OCI-LY7 (cell line): ENCODE results near the gene RCAN3. TPM values are rescaled to one million over a fixed set of nuclear protein-coding genes. Genes with fewer than 3 reads are reported as not detected.

Experiments
- BruUV-seq: library from RNA; stranded (reverse); fragments of 400-500 nt; replicated peaks from 2 replicates; lab custom pipeline; 2021; lab: Mats Ljungman, UMichigan
- CTCF ChIA-PET: fragments of 300-600 bp; sonication (Branson Sonifier 250); formaldehyde crosslinking; loops from one replicate; lab custom pipeline; 2022; ENCODE audit warnings: antibody characterized with exemption; ENCODE audit not compliant: unreplicated experiment; lab: Charles Lee
- POLR2A ChIA-PET: fragments of 300-600 bp; sonication (Branson Sonifier 250); formaldehyde crosslinking; loops from one replicate; lab custom pipeline; 2022; ENCODE audit warnings: antibody characterized with exemption; lab: Charles Lee
- DNase-seq: peaks from one replicate; pipeline ENCODE4 v3.0.0-alpha.2; 2015; ENCODE audit warnings: low spot score
- H2AFZ ChIP-seq: fragments of 200-600 bp; sonication (generic), shearing (Covaris generic); 2 replicates; pipeline ENCODE4 v1.6.1; 2014; ENCODE audit warnings: mild to moderate bottlenecking, antibody characterized with exemption, low read length, moderate library complexity
- H3K27ac ChIP-seq: fragments of 200-600 bp; sonication (generic); 2 replicates; pipeline ENCODE4 v1.5.1; 2014; ENCODE audit warnings: mixed run types, low read depth, mild to moderate bottlenecking, moderate library complexity, low read length, inconsistent platforms; ENCODE audit not compliant: poor library complexity, severe bottlenecking
- H3K36me3 ChIP-seq: fragments of 200-600 bp; sonication (generic); 2 replicates; pipeline ENCODE4 v1.6.1; 2014; ENCODE audit warnings: mild to moderate bottlenecking, antibody characterized with exemption, low read length, moderate library complexity, mixed read lengths; ENCODE audit not compliant: insufficient read depth
- H3K4me1 ChIP-seq: fragments of 200-600 bp; sonication (generic); 2 replicates; pipeline ENCODE4 v1.5.1; 2014; ENCODE audit warnings: mild to moderate bottlenecking, low read length; ENCODE audit not compliant: insufficient read depth, poor library complexity, severe bottlenecking
- H3K4me2 ChIP-seq: fragments of 200-600 bp; sonication (generic); 2 replicates; pipeline ENCODE4 v1.6.1; 2014; ENCODE audit warnings: mild to moderate bottlenecking, low read length
- H3K4me3 ChIP-seq: fragments of 200-600 bp; sonication (generic); 2 replicates; pipeline ENCODE4 v1.5.1; 2014; ENCODE audit warnings: mild to moderate bottlenecking, low read depth, low read length; ENCODE audit not compliant: poor library complexity, severe bottlenecking
- H3K79me2 ChIP-seq: fragments of 200-600 bp; sonication (generic); 2 replicates; pipeline ENCODE4 v1.6.1; 2016; ENCODE audit warnings: low read depth, mild to moderate bottlenecking, low read length, moderate library complexity, mixed read lengths; ENCODE audit not compliant: insufficient read depth
- H3K9me2 ChIP-seq: fragments of 200-600 bp; sonication (generic); 2 replicates; pipeline ENCODE4 v1.6.1; 2016; ENCODE audit warnings: mild to moderate bottlenecking, low read length, mixed read lengths; ENCODE audit not compliant: insufficient read depth
- H3K9me3 ChIP-seq: fragments of 200-600 bp; sonication (generic); 2 replicates; pipeline ENCODE4 v1.6.1; 2014; ENCODE audit warnings: mild to moderate bottlenecking, mixed run types, low read length, mixed read lengths
- H4K20me1 ChIP-seq: fragments of 200-600 bp; sonication (generic); 2 replicates; pipeline ENCODE4 v1.6.1; 2014; ENCODE audit warnings: mild to moderate bottlenecking, antibody characterized with exemption, low read length, moderate library complexity, mixed read lengths; ENCODE audit not compliant: insufficient read depth
- EZH2phosphoT487 ChIP-seq: fragments of 200-600 bp; sonication (generic); IDR thresholded peaks from 2 replicates; pipeline ENCODE4 v1.6.1; 2018; ENCODE audit warnings: low read depth, borderline replicate concordance, mild to moderate bottlenecking, mixed run types, antibody characterized with exemption, low read length, moderate library complexity, mixed read lengths
- intact Hi-C: fragments of 100-400 bp; cut with micrococcal nuclease; formaldehyde crosslinking; loops from one replicate; pipeline ENCODE4 v1.10.0; 2022; ENCODE audit not compliant: unreplicated experiment
- total RNA-seq, 2 experiments: library from RNA; depleted of rRNA in 1 of 2; stranded (reverse); fragments of >200 nt in 1 of 2; shearing (Covaris generic) in 1 of 2; gene quantifications; 2 replicates each; pipeline ENCODE4 v1.2.3, GENCODE V29; 2014 to 2022
- TF ChIP-seq, protein P1 (sequence below): fragments of 200-600 bp; sonication (generic); conservative IDR thresholded peaks from 2 replicates; pipeline ENCODE4 v1.5.1; 2014; ENCODE audit warnings: mild to moderate bottlenecking, antibody characterized with exemption, low read length, moderate library complexity, mixed read lengths

RCAN3 gene
- total RNA-seq, 2 experiments from 2014 or later = 13.0 to 47.8 TPM

DNA sequence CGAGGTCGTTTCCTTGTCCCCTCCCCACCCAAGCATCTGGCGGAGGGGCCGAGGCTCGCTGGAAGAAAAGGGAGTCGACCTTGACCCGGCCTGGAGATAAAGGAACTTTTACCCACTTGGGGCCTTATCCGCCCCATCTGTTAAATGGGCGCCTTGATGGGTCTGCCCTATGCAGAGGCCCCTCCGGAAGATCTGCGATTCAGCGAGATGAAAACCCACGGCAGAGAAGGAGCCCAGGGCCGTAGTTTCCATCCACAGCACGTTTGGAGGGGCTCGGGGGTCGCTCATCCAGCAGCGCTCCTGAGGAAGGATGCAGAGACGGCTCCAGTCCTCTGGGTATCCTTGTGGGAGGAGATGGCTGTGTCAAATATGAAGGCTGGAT, 53.8 kb downstream of the RCAN3 start:
- H3K36me3 ChIP-seq = no peaks in the 10 kb centered on the region
- peak overlapping the region; percentile 81 for H3K4me2 ChIP-seq
- H3K79me2 ChIP-seq = no peaks in the 10 kb centered on the region
- TF ChIP-seq, protein P1, sequence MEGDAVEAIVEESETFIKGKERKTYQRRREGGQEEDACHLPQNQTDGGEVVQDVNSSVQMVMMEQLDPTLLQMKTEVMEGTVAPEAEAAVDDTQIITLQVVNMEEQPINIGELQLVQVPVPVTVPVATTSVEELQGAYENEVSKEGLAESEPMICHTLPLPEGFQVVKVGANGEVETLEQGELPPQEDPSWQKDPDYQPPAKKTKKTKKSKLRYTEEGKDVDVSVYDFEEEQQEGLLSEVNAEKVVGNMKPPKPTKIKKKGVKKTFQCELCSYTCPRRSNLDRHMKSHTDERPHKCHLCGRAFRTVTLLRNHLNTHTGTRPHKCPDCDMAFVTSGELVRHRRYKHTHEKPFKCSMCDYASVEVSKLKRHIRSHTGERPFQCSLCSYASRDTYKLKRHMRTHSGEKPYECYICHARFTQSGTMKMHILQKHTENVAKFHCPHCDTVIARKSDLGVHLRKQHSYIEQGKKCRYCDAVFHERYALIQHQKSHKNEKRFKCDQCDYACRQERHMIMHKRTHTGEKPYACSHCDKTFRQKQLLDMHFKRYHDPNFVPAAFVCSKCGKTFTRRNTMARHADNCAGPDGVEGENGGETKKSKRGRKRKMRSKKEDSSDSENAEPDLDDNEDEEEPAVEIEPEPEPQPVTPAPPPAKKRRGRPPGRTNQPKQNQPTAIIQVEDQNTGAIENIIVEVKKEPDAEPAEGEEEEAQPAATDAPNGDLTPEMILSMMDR = no peak
- no peak for TF ChIP-seq EZH2phosphoT487
- H4K20me1 ChIP-seq = no peaks in the 10 kb centered on the region
- H3K9me3 ChIP-seq = no peaks in the 10 kb centered on the region
- H3K4me1 ChIP-seq = peaks cover 54% of the 10 kb centered on the region
- peak overlapping the region; percentile 63 for H3K4me3 ChIP-seq
- POLR2A ChIA-PET = interaction anchor here (1.6 to 2.7 kb wide), 2 partner anchors 9 to 113 kb away, joined by 3 to 11 read pairs; no protein-coding TSS in a partner anchor
- DNase-seq = no peak
- intact Hi-C loops = no loop called here
- no peaks in the 10 kb centered on the region for H3K9me2 ChIP-seq
- H2AFZ ChIP-seq = peak overlapping the region; percentile 78
- CTCF ChIA-PET = no interaction called here
- H3K27ac ChIP-seq = no peak overlapping the region
- no TSS peak for BruUV-seq

DNA sequence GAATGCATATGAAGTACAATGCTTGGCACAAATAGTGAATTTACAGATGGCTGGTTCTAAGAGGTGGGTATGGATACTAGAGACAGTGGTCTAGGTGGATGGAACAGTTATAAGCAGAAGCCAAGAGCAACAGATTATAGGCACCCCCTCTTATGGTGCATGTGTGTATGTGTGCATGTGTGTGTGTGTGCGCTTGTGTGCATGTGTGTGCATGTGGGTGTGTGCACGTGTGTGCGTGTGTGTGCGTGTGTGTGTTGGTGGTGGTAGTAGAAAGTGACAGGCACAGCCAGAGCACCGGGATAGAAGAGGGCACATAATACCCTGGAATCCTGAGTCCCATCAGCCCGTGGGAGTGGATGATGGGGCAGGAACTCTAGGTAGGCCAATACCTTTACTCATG, 54.6 kb downstream of the RCAN3 start:
- no peak for DNase-seq
- Histone ChIP-seq H2AFZ (no peak overlapping the region; the same call in 1 of the 2 replicates), H3K36me3 (no peaks in the 10 kb centered on the region), H3K79me2 (no peaks in the 10 kb centered on the region), H3K9me3 (no peaks in the 10 kb centered on the region), H3K4me3 (no peak overlapping the region), H3K4me2 (peak overlapping the region; percentile 81), H3K4me1 (peaks cover 46% of the 10 kb centered on the region), H3K27ac (no peak overlapping the region), H3K9me2 (no peaks in the 10 kb centered on the region), H4K20me1 (no peaks in the 10 kb centered on the region)
- intact Hi-C loops = no loop called here
- no TSS peak for BruUV-seq
- TF ChIP-seq, protein P1 = no peak
- TF ChIP-seq EZH2phosphoT487 = no peak
- ChIA-PET CTCF (interaction anchor here (1.5 kb wide), 1 partner anchor 10 kb away, joined by 8 read pairs; no protein-coding TSS in a partner anchor), POLR2A (interaction anchor here (1.1 to 2.7 kb wide), 5 partner anchors 8 to 141 kb away, joined by 3 to 11 read pairs (median 6); no protein-coding TSS in a partner anchor)

DNA sequence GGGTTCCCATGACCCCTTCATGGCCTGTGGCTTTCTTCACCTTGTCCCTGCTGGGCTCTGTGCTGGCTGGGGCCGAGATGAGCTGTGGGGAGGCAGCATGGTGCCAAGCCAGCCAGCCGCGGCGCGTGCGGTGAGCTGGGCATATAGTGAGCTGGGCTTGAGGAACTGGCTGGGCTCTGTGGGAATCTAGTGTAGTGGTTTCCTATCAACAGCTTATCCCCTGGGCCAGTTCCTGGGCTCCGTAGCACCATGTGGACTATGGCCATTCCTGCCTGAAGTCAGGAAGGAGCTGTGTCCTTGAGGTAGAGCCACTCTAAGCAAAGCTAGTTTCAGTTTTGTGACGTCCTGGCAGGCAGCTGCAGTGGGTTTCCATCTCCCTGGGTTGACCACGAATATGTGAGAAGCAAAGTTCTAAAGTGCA, 55.1 kb downstream of the RCAN3 start:
- peak overlapping the region; percentile 81 for H3K4me2 ChIP-seq
- CTCF ChIA-PET = interaction anchor here (1.2 to 1.5 kb wide), 2 partner anchors 10 to 21 kb away, joined by 3 to 8 read pairs; no protein-coding TSS in a partner anchor
- no peak overlapping the region for H3K4me3 ChIP-seq
- intact Hi-C loops = no loop called here
- no peaks in the 10 kb centered on the region for H3K9me2 ChIP-seq
- no peaks in the 10 kb centered on the region for H4K20me1 ChIP-seq
- TF ChIP-seq, protein P1 = no peak
- TF ChIP-seq EZH2phosphoT487 = no peak
- H3K79me2 ChIP-seq = no peaks in the 10 kb centered on the region
- no TSS peak for BruUV-seq
- H3K36me3 ChIP-seq = no peaks in the 10 kb centered on the region
- DNase-seq = peak; percentile 60
- POLR2A ChIA-PET = interaction anchor here (0.8 to 2.7 kb wide), 8 partner anchors 8 to 141 kb away, joined by 3 to 11 read pairs (median 4); no protein-coding TSS in a partner anchor
- peaks cover 46% of the 10 kb centered on the region for H3K4me1 ChIP-seq
- no peak overlapping the region for H3K27ac ChIP-seq
- no peaks in the 10 kb centered on the region for H3K9me3 ChIP-seq
- no peak overlapping the region; the same call in 1 of the 2 replicates for H2AFZ ChIP-seq
